Loucy (cell line): ENCODE data around the gene VAV3.

Experiments
- H2AFZ ChIP-seq: fragments of 200-600 bp; sonication (generic); 2 replicates; pipeline ENCODE4 v1.6.0; 2016; ENCODE audit warnings: antibody characterized with exemption, mild to moderate bottlenecking, low read length, moderate library complexity
- H3F3A ChIP-seq: fragments of 200-600 bp; 2 replicates; pipeline ENCODE4 v1.6.0; 2016; ENCODE audit warnings: antibody characterized with exemption, low read depth, mild to moderate bottlenecking
- H3K27me3 ChIP-seq: fragments of 200-600 bp; sonication (generic); 2 replicates; pipeline ENCODE4 v1.6.1; 2014; ENCODE audit warnings: low read length, mild to moderate bottlenecking; ENCODE audit not compliant: insufficient read depth, poor library complexity, severe bottlenecking
- H3K36me3 ChIP-seq: fragments of 200-600 bp; sonication (generic); 2 replicates; pipeline ENCODE4 v1.6.1; 2016; ENCODE audit warnings: low read length; ENCODE audit not compliant: insufficient read depth
- H3K4me1 ChIP-seq: fragments of 200-600 bp; sonication (generic); 2 replicates; pipeline ENCODE4 v1.5.1; 2014; ENCODE audit warnings: low read length, mild to moderate bottlenecking; ENCODE audit not compliant: insufficient read depth, poor library complexity, severe bottlenecking
- H3K4me2 ChIP-seq: fragments of 200-600 bp; sonication (generic); 2 replicates; pipeline ENCODE4 v1.6.0; 2014; ENCODE audit warnings: antibody characterized with exemption, low read length, low read depth, mild to moderate bottlenecking; ENCODE audit not compliant: poor library complexity, severe bottlenecking
- H3K4me3 ChIP-seq: fragments of 200-600 bp; sonication (generic); 2 replicates; pipeline ENCODE4 v1.5.1; 2014; ENCODE audit warnings: low read length, mild to moderate bottlenecking, mixed read lengths; ENCODE audit not compliant: poor library complexity, severe bottlenecking
- H3K79me2 ChIP-seq: fragments of 200-600 bp; sonication (generic); 2 replicates; pipeline ENCODE4 v1.6.1; 2014; ENCODE audit warnings: low read length; ENCODE audit not compliant: insufficient read depth
- H3K9ac ChIP-seq: fragments of 200-600 bp; sonication (generic); 2 replicates; pipeline ENCODE4 v1.6.0; 2014; ENCODE audit warnings: mild to moderate bottlenecking, low read depth, low read length, moderate library complexity; ENCODE audit not compliant: poor library complexity, severe bottlenecking
- H3K9me2 ChIP-seq: fragments of 200-600 bp; sonication (generic); replicated peaks from 2 replicates; pipeline ENCODE4 v1.6.1; 2016; ENCODE audit warnings: low read depth, low read length, mixed read lengths
- H3K9me3 ChIP-seq: fragments of 200-600 bp; sonication (generic); 2 replicates; pipeline ENCODE4 v1.6.1; 2014; ENCODE audit warnings: mild to moderate bottlenecking, antibody characterized with exemption, low read length, low read depth; ENCODE audit not compliant: insufficient read depth
- H4K20me1 ChIP-seq: fragments of 200-600 bp; sonication (generic); 2 replicates; pipeline ENCODE4 v1.6.0; 2014; ENCODE audit warnings: antibody characterized with exemption, low read length, mild to moderate bottlenecking; ENCODE audit not compliant: insufficient read depth, poor library complexity, severe bottlenecking
- CTCF ChIP-seq: fragments of 200-600 bp; sonication (generic); conservative IDR thresholded peaks from 2 replicates; pipeline ENCODE4 v1.5.1; 2014; ENCODE audit warnings: mild to moderate bottlenecking, antibody characterized with exemption, low read length
- EZH2phosphoT487 ChIP-seq: fragments of 200-600 bp; IDR thresholded peaks from 2 replicates; pipeline ENCODE4 v1.6.1; 2018; ENCODE audit warnings: antibody characterized with exemption, mild to moderate bottlenecking, moderate library complexity, borderline replicate concordance

Gene VAV3

GRCh38 chr1:107625405-107626029 lies 339.5 kb downstream of the VAV3 start:
- no peaks in the 10 kb centered on the region for H4K20me1 ChIP-seq
- H3K4me1 ChIP-seq = no peaks in the 10 kb centered on the region
- H3K27me3 ChIP-seq = no peaks in the 10 kb centered on the region
- H3K9ac ChIP-seq = no peak overlapping the region
- H3K79me2 ChIP-seq = peaks cover 5% of the 10 kb centered on the region
- no peak overlapping the region for H3K4me2 ChIP-seq
- H3K36me3 ChIP-seq = peaks cover 57% of the 10 kb centered on the region; the same call in 1 of the 2 replicates
- TF ChIP-seq EZH2phosphoT487 = no peak
- H3K4me3 ChIP-seq = no peak overlapping the region
- no peaks in the 10 kb centered on the region for H3F3A ChIP-seq
- no peak overlapping the region for H2AFZ ChIP-seq
- H3K9me3 ChIP-seq = no peaks in the 10 kb centered on the region
- no peaks in the 10 kb centered on the region for H3K9me2 ChIP-seq

GRCh38 chr1:107623431-107623830 lies 341.5 kb downstream of the VAV3 start:
- H3K27me3 ChIP-seq = no peaks in the 10 kb centered on the region
- no peak overlapping the region for H3K4me2 ChIP-seq
- H3K9ac ChIP-seq = no peak overlapping the region

GRCh38 chr1:107622966-107623365 lies 342.0 kb downstream of the VAV3 start:
- no peaks in the 10 kb centered on the region for H4K20me1 ChIP-seq
- peaks cover 9% of the 10 kb centered on the region for H3K4me1 ChIP-seq
- H3F3A ChIP-seq = no peaks in the 10 kb centered on the region
- no peaks in the 10 kb centered on the region for H3K9me3 ChIP-seq
- H3K4me3 ChIP-seq = no peak overlapping the region
- no peak overlapping the region for H3K4me2 ChIP-seq
- no peak overlapping the region for H3K9ac ChIP-seq
- no peak for TF ChIP-seq CTCF
- TF ChIP-seq EZH2phosphoT487 = no peak
- peaks cover 68% of the 10 kb centered on the region; the same call in 1 of the 2 replicates for H3K36me3 ChIP-seq
- H3K9me2 ChIP-seq = no peaks in the 10 kb centered on the region
- H2AFZ ChIP-seq = no peak overlapping the region
- no peaks in the 10 kb centered on the region for H3K27me3 ChIP-seq
- H3K79me2 ChIP-seq = no peaks in the 10 kb centered on the region

More at GRCh38 chr1:107623431-107623830, 341.5 kb downstream of the VAV3 start:
- no peaks in the 10 kb centered on the region for H3K9me2 ChIP-seq
- no peaks in the 10 kb centered on the region for H3K79me2 ChIP-seq
- H3F3A ChIP-seq = no peaks in the 10 kb centered on the region
- peaks cover 9% of the 10 kb centered on the region for H3K4me1 ChIP-seq
- H3K9me3 ChIP-seq = no peaks in the 10 kb centered on the region
- no peak overlapping the region for H3K4me3 ChIP-seq
- H4K20me1 ChIP-seq = no peaks in the 10 kb centered on the region
- TF ChIP-seq CTCF (no peak), EZH2phosphoT487 (no peak)
- peaks cover 63% of the 10 kb centered on the region; the same call in 1 of the 2 replicates for H3K36me3 ChIP-seq
- no peak overlapping the region for H2AFZ ChIP-seq

GRCh38 chr1:107622535-107622934 lies 342.4 kb downstream of the VAV3 start:
- TF ChIP-seq CTCF (no peak), EZH2phosphoT487 (no peak)
- Histone ChIP-seq H2AFZ (no peak overlapping the region), H3K79me2 (no peaks in the 10 kb centered on the region), H3K9ac (no peak overlapping the region), H4K20me1 (no peaks in the 10 kb centered on the region), H3F3A (no peaks in the 10 kb centered on the region), H3K9me3 (no peaks in the 10 kb centered on the region), H3K4me1 (peaks cover 9% of the 10 kb centered on the region), H3K36me3 (peaks cover 72% of the 10 kb centered on the region; the same call in 1 of the 2 replicates), H3K4me3 (no peak overlapping the region), H3K9me2 (no peaks in the 10 kb centered on the region), H3K4me2 (no peak overlapping the region), H3K27me3 (no peaks in the 10 kb centered on the region)
